Stimulated activated CD4-positive, alpha-beta T cell treated with anti-CD3 and anti-CD28 coated beads, Interleukin-1b, Interleukin-23, amount 100 ng/mL, for 48 hours (primary cell): ENCODE data around the gene PODN.

ENCODE experiments used
- DNase-seq: peaks from one replicate; pipeline ENCODE4 v3.0.0-alpha.2; 2020

The PODN gene

DNA sequence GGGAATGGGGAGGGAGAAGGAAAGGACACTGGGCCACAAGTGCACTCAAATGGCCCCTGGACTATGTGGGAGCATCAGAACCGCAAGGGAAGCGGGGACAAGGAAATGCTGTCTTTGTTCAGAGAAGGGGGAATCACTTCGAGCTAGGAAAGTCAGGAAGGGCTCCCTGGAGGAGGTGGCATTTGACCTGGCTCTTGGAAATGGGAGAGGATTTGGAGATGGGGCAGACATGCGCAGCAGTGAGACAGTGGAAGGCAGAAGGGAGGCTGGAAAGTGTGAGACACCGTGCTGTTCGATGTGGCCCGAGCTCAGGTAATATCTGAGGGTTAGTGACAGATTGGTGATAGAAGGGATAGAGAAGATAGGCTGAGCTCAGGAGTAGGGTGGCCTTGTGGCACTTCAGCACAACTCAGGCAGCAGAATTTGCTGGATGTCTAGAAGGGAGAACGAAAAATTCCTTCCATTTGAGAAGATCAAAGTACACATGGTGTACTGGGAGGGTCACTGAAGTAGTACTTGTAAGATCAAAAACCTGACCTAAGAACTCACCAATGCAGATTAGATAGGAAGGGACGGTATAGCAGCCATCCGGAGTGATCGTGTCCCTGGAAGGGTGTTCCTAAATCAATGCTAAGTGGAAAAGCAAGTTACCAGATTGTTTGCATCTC, 55.1 kb downstream of the PODN start:
- no peak for DNase-seq

DNA sequence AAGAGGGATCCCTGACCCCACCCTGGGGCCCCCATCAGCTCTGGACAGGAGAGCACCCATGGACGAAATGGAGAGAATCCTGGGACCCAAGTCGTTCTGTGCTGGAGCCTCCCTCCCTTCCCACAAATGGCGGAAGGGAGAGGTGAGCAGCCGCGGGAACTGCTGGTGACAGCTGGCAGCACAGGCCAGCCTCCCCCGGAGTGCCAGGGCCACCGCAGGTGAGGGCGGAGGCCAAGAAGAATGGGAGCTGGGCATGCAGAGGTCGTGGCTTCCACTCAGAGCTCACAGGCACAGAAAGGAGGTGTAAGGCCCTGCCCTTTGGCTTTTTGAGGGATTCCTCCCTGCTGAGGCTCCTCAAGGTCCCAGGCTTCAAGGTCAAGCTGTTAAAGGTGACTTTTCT, 55.8 kb downstream of the PODN start:
- no peak for DNase-seq

DNA sequence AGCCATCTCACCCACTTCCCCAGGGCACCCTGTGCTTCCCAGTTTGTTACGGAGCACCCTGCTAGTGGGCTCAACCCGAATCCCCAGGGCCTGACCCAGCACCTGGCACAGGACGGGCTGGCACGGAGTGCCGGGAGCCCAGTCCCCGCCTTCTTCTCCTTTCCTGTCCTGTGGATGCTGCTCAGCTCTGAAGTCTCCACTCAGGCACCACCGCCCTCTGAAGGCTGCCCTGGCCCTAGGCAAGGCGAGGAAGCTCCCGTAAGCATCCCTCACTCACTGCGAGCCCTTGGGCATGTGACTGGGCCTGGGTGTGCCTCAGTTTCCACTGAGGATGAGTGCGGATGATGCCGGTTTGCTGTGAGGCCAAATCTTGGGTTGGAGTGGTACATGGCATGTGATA, 58.6 kb downstream of the PODN start:
- no peak for DNase-seq

GRCh38 chr1:53121319-53122172, 59.5 kb downstream of the PODN start:
- peak; percentile 22 for DNase-seq

DNA sequence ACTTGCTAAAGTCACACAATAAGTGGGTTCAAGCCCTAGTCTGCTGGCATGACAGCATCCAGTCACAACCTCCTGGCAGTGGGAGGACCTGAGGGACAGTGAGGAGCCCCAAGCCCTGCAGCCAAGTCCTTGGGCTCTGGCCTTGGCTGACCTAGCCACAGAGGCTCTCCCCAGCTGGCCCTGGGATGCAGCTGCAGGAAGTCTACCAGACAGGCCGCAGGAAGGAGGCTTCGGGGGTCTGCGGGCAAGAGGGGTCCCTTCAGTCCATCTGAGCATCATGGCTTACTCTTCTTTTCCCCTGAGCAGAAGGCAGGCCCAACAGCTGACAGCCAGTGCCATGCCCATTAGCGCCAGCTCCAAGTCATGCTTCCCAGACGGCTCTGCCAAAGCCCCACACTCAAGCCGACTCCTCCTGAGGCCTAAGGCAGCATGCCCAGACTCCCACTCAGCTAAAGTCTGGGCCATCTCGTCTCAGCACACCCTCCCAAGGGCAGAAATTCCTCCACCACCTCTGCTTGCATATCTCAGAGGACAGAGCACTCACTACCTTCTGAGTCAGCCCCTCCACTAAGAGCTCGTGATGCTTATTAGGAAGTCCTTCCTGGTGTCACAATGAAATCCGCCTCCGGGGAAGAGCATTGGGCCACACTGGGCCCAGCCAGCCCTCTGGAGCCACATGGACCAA, 60.3 kb downstream of the PODN start:
- DNase-seq = no peak

DNA sequence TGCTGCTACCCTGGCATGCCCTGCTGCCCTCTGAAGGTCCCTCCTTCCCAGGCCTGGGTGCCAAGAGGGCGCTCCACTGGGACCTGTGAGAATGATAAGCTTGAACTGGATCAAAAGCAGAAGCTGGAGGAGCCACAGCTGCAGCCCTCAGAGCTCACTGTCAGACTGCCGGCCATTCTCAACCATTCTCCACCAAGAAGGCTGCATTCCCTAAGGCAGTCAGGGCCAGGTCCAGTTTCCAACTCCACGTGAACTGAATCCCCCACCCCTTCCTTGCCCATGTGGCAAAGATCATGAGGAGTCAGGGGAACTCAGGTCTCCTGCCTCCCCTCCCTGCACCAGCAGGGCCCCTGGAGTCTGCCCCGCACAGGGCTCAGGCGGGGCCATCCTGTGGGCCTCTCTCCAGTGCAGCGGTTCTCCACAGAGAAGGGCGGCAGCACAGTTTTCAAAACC, 61.0 kb downstream of the PODN start:
- no peak for DNase-seq

DNA sequence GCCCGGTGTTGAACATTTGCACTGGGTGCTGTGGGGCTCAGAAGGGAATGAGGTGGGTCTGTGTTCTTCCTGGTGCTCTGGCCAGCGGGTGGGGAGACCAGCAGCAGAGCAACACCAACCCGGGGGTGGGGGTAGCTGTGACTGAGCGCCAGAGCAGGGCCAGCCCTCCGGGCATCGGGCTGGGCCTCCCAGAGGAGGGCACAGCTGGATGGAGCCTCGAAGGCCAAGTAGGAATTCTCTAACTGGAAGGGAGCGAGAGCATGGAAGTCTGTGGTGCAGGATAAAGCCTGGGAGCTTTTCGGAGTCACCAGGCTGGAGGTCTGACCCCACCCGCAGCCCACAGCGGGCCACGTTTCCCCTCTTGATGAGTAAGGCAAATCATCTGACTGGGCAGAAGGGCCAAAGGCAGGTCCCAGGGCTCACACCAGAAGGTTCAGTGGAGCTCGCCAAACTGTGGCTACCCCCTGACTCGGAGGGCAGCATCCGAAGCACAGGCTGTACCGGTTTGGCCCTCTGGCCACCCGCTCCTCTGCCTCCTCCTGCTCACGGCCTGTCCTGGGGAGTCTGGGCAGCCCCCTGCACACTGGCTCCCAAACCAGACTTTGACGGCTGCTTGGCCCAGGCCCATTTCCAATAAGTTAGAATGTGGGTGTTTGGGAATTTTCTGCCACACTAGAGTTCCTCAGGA, 61.6 kb downstream of the PODN start:
- no peak for DNase-seq

- DNase-seq = no peak
Observed at GRCh38 chr1:53125122-53125521, 63.1 kb downstream of the PODN start.

DNA sequence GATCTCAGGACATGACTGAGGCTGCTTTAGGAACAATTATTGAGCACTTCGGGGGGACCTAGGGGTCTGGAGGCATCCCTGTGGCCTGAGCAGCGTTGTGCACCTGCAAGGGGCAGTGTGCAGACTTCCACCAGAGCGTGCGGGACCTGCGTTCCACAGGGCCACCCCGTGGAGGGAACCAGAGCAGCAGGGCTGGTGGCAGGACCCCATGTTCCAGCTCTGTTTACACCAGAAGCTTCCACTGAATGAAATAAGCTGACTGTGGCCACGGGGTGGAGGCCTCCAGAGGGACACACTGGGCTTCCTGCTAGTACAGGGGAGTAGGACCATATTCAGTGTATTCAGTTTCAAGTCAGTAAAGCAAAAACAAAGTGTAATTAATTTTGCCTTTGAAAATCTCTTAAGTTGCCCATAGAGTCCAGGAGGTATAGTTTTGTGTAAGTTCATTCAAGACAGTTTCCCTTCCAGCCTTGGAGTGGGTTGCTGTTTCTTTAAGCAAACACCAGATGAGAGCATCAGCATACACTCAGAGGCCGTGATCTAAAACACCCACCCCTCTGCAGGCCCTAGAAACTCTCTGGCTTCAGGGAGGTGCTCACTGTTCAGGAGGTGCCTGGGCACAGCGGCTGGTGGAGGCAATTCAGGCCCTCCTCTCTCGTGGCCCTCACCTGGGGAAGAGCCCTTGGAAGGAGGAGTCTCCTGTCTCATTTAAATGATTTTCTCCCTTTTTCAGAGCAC, 63.8 kb downstream of the PODN start:
- DNase-seq = no peak

- no peak for DNase-seq
Observed at GRCh38 chr1:53126495-53126894, 64.5 kb downstream of the PODN start.

DNA sequence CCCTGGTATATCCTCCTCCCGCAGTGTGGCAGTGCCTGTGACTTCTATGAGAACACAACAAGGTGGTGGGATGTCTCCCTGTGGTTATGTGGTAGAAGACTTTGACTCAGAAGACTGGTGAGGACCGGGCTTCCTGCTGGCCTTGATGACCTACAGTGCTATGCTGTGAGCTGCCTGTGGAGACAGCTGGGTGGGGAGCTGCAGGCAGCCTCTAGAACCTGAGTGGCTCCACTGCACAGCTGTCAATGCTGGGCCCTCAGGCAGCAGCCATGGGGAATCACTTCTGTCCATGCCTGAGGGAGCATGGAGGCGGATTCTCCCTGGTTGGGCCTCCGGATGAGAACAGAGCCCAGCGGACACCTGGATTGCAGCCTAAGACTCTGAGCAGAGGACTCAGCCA, 65.5 kb downstream of the PODN start:
- DNase-seq = no peak

- DNase-seq = no peak
Observed at GRCh38 chr1:53128401-53128800, 66.4 kb downstream of the PODN start.

GRCh38 chr1:53129891-53130597, 68.0 kb downstream of the PODN start:
- no peak for DNase-seq

GRCh38 chr1:53130598-53130877, 68.5 kb downstream of the PODN start:
- no peak for DNase-seq

GRCh38 chr1:53130878-53131589, 69.0 kb downstream of the PODN start:
- no peak for DNase-seq

- no peak for DNase-seq
Observed at GRCh38 chr1:53131590-53131938, 69.6 kb downstream of the PODN start.

DNA sequence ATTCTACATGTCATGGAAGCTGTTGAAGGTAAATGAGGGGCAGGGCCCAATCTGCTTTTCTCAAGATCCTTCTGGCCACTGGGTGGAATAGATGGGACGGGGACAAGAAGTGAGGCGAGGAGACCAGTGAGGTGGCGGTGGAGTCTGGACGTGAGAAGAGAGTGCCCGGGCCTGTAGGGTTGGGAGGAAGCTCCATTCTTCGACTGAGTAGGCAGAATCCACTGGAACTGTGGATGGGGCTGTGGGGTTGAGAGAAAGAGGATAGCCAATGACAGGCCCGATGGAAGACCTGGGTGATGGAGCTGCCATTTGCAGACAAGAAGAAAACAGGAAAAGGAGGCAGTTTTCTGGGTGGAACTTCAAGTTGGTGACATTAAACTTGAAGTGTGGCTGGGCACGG, 70.2 kb downstream of the PODN start:
- no peak for DNase-seq

DNA sequence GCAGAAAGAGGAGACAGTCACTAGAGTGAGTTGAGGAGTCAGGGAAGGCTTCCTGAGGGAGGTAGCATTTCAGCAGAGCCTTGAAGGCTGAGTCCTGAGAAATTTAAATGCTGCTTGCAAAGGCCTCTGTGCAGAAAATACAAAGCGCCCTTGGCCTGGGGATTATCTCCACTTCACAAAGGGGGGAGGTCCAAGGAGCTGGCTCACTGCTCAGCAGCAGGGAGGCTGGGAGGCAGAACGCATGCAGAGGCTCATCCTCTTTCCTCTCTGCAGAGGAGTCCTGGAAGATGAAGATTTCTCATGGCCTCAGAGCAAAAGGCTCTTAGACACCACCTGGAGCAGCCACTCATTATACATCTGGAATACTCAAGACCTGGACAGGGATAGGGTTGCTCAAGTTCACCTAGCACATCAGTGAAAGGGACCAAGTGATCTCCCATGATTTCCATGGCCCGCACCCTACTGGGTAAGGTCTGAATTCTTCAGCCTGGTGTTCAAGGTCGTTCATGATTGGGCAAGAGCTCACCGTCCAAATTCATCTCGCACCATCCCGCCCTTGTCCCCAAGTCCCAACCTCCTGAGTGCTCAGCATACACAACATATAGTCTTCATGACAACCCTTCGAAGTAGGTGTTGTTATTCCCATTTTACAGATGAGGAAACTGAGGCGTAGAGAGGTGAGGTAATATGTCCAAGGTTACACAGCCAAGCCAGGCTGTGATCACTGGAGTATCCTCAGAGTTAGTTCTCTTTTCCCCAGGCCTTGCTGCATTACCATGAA, 71.4 kb downstream of the PODN start:
- DNase-seq = no peak

DNA sequence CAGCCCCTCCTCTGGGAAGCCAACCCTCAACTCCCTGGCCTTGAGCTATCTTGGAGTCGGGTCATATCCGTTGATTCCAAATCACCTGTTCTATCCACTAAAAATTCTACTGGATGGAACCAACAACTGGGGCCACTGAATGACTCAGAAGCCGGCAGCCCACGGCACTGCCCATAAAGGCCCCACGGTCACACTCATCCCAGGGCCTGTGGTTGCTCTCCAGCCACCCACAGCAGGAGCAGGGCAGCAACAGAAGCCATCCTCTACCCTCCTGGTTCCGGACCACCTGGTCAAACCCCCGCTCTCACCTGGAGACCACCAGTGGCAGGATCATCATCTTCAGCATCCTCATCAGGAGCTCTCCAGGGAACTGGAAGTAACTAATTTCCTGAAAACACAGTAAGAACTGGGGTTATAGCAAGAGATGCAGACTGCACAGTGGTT, 72.1 kb downstream of the PODN start:
- DNase-seq = no peak
